ENCODE data around the gene ACACB.

The ACACB gene

DNA sequence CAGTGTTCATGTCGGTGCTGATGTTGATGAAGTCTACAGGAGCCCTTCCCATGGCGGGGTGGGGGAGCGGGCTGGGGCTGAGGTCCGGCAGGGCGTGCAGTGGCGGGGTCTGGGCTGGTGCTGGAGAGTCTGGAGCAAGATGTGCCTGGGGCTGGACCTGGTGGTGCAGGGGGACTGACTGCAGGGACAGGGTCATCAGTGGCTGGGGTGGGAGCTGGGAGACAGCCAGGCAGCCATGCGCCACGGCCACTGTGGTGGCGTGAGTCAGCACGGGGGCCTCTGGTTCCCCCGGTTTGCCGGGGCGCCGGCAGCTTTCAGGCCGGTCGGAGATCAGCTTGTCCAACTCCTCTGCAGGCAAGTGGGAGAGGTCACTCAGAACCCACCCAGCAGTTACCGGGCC is 165.1 kb downstream of the ACACB start:
- DNase-seq, result no peak

- DNase-seq, result no peak
Measured at GRCh38 chr12:109284392-109284791, 168.0 kb downstream of the ACACB start.

GRCh38 chr12:109286252-109286651 is 169.9 kb downstream of the ACACB start:
- no peak for DNase-seq

GRCh38 chr12:109286652-109287051 is 170.3 kb downstream of the ACACB start:
- no peak for DNase-seq

- DNase-seq, result no peak
Measured at GRCh38 chr12:109287181-109287580, 170.8 kb downstream of the ACACB start.

DNA sequence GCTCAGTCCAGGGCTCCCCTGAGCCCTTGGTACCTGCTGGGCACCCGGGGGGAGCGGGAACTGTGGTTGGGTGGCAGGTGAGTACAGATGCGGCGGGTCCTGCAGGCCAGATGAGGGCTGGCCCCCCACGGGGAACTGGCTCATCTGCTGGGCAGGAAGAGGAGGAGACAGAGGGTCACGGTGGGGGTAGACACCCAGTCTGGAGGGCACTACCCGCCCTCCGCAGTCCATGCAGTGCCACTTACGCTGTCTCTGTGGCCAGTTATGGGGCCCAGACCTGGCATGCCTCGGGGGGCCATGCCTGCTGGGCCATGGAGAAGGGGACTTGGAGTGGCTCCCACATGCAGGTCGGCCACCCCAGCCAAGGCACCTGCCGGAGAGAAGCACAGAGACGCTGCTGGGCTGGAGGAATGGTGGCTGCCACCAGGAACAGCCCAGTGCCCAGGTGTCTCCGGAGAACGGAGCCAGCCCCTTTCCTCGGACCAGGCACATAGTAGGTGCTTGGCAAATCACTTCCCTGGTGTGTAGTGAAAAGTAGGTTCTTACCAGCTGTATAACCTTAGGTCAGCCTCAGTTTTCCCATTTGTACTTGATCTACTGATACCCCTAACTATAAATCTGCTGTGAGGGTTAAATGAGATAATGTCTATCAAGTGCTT is 171.6 kb downstream of the ACACB start:
- no peak for DNase-seq

DNA sequence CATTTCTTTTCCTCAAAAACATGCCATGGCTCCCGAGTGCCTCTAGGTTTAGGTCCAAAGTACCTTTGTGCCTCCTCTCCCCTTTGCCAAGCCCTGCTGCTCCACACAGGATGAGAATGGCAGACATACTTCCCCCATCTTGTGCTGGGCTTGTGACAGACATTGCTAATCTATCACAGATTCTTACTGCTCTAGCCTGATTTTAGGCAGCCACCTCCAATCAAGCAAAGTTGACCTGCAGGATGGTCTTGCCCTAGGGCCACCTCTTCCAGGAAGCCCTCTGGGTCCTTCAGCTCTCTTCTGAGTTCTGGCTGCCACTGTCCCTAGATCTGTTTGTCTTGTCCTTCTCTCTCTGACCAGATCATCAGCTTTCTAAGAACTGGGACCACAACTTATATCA is 172.2 kb downstream of the ACACB start:
- no peak for DNase-seq

GRCh38 chr12:109289004-109289403 is 172.6 kb downstream of the ACACB start:
- no peak for DNase-seq

DNA sequence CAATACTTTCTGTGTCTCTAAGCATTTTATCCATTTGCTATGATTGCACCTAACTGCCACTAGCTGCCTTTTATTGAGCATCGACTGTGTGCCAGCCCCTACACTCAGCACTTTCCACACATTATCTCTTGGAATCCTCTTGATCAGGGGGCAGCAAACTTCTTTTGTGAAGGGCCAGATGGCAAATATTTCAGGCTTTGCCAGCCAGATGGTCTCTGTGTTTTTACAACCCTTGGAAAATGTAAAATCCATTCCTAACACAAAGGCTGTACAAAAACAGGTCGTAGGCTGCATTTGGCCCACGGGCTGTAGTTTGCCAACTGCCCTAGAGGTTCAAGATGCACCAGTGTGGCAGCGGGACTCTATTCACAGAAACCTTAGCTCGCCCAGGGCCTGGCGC is 173.2 kb downstream of the ACACB start:
- DNase-seq, result no peak

DNA sequence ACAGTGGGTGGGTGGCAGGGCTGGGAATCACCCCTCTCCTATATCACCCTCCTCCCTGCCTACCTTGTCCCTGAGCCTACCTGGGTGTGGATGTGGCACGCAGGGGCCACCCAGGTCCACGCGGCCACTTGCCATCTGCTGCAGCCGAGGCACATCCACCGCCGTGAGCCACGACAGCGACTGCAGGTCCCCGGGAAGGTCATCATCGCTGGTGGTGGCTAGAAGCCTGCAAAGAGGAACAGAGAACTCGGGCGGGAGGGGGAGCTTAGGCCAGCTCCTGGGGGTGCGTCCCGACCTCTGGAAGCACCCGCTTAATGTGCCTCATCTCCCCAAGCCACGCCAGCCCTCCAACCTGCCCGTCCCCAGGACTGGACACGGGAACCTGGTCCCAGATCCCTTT is 173.7 kb downstream of the ACACB start:
- no peak for DNase-seq

- DNase-seq, result no peak
Measured at GRCh38 chr12:109291117-109291516, 174.7 kb downstream of the ACACB start.

- no peak for DNase-seq
Measured at GRCh38 chr12:109291521-109292341, 175.3 kb downstream of the ACACB start.

- no peak for DNase-seq
Measured at GRCh38 chr12:109292342-109292711, 175.9 kb downstream of the ACACB start.

GRCh38 chr12:109293106-109293505 is 176.7 kb downstream of the ACACB start:
- DNase-seq, result no peak

GRCh38 chr12:109294286-109294796 is 178.0 kb downstream of the ACACB start:
- no peak for DNase-seq

DNA sequence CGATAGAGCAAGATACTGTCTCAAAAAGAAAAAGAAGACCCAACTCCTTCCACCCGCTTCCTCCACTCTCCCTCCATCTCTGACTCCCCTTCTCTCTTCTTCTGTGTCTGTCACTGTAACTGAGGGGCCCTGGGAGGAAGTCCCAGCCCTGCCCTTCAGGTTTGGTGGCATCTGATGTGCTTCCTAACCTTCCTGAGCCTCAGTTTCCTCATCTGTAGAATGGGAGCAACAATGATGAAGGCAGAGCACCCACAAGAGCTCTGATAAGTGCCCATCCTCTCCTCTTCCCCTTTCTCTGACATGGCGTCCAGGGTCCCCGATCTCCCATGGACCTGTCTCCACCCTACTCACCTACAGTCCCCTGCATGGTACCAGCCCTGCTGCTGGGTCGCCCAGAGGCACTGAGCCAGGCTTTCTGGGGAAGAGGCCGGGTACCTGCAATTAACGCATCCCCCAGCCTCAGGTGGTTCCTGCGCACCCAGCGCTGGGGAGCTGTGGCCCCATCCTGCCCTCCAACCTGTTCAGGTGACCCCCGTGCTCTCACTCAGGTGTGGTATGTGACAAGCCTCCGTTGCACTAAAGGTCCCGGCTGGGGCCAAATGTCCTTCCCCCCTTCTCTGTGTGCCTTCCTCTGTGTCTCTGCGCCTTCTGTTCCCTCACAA is 179.5 kb downstream of the ACACB start:
- no peak for DNase-seq

DNA sequence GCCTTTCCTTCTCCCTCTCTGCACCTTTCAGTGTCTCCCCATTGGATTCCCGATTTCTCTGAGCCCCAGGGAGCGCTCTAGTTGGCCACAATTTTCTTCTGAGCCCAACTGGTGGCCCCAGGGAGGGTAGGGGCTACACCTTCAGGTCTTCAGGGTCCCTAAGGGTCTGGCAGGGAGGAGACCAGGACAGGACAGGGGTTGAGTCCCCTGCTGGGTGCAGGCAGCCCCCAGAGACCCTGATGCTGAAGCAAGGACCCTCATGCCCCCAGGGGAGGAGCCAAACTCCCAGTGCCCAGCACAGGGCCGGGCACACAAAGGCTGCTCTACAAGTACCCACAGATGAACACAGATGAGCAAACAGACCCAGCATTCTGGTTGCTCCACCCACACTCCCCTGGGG is 180.0 kb downstream of the ACACB start:
- DNase-seq, result no peak

DNA sequence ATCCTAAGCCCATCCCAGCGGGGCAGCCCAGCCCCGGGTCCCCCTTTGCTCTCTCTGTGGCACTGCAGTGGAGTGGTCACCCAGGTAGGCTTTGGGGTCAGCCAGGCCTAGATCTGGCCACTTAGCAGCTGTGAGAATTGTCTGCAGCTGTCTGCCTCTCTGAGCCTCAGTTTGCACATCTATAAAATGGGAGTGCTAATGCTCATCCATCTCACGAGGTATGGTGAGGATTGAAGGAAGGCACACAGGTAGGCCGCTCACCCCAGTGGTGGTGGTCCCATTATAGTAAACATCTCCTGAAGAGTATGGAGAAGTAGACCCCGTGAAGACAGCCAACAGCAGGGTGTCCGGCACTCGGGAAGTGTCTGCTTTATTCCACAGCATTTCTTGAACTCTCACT is 183.5 kb downstream of the ACACB start:
- no peak for DNase-seq

DNA sequence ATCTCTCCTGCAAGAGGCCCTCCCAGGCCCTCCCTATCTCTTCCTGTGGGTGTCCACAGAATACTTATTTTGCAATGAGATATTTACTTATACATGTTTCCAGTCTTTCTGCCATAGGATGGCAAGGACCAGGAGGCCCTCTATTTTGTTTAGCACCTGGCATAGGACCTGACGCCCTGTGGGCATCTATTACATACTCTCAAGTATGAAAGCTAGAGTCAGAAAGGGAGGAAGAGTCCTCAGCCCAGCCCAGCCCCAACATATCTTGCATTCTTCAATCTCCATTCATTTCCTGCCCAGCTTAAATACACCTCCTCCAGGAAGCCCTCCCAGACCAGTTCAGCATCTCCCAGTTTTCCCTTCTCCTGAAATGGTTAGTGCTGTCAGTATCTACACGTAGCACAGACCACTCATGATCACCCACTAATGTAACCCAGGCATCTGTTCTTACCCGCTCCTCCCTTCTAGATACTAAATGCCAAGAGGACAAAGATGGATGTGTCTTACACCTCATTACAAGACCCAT is 185.3 kb downstream of the ACACB start:
- DNase-seq, result no peak

DNA sequence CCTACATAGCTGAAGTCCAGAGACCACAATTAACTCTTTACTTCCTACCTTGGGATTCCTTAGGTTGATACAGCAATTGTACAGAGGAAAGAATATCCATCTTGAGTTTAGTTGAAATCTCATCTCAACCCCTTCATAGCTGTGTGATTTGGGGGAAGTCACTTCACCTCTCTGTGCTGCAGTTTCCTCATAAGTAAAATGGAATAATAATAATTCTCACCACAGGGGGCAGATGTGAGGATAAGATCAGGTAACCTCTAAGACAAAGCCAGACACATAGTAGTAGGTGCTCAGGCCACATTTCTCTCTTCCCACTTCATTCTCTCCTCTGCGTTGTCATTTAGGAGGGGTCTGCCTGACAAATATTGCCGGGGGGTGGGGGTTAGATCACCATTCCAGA is 186.0 kb downstream of the ACACB start:
- no peak for DNase-seq

DNA sequence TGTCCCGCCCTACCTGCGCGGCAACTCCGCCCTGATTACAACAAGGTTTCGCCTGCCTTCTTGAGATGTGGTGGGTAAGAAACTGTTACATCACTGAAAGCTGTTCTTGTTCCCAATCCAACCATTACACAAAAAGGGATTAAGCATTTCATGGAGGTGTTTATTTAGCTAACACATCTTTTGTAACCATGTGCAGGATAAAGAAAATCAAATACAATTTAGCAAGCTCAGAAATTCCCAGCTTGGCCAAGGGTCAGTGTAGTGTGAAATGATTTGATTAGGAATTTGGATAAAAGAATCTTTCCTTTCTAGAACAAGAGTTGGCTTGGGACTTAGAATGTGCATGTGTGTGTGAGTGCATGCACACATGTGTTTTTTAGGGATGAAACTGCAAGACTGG is 186.4 kb downstream of the ACACB start:
- DNase-seq, result no peak

GRCh38 chr12:109304485-109304884 is 188.1 kb downstream of the ACACB start:
- no peak for DNase-seq

- DNase-seq, result no peak
Measured at GRCh38 chr12:109305547-109305946, 189.2 kb downstream of the ACACB start.

- DNase-seq, result no peak
Measured at GRCh38 chr12:109307051-109307450, 190.7 kb downstream of the ACACB start.
